PFSK-1 (cell line): ENCODE results near the gene E2F4.

ENCODE experiments used
- FOXP2 ChIP-seq: optimal IDR thresholded peaks from 2 replicates; pipeline ENCODE3; 2011; ENCODE audit warnings: borderline replicate concordance, control low read depth, inconsistent platforms; ENCODE audit not compliant: insufficient read depth; ENCODE audit errors: extremely low read length, extremely low read depth
- POLR2AphosphoS5 ChIP-seq: IDR thresholded peaks from 2 replicates; pipeline ENCODE4 v1.6.1; 2012; ENCODE audit warnings: low read depth, mild to moderate bottlenecking, control low read depth, low read length, moderate library complexity
- TAF1 ChIP-seq: IDR thresholded peaks from 2 replicates; pipeline ENCODE4 v1.6.1; 2012; ENCODE audit warnings: low read length, control low read depth, borderline replicate concordance; ENCODE audit not compliant: insufficient read depth

GRCh38 chr16:67242138-67242730, 50.3 kb downstream of the E2F4 start:
- TF ChIP-seq TAF1 (no peak), POLR2AphosphoS5 (no peak), FOXP2 (no peak)
